ENCODE measurements around the gene OR52H1. TPM values are rescaled to one million over a fixed set of nuclear protein-coding genes. Genes with fewer than 3 reads are reported as not detected.

The OR52H1 gene
- total RNA-seq, 1 donor from 2014 or later = not detected

DNA sequence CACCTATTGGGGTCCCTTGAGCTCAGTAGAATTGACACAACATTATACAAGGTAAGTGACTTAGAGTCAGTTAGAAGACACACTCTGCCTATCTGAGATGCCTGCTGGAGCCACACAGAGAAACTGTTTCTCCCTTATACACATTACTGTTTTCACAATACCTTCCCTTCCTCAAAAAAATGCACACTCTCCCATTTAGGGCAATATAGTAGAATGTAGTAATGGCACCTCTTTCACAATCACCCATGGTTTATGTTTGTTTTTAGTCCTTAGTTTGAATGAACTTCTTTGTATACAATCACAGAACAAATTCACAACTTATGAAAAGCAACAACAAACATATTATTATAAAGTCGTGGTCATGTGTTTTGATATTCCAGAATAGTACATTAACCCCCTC lies 14.3 kb downstream of the OR52H1 start:
- no peak for DNase-seq (ENCODE audit: low read depth, low spot score)

DNA sequence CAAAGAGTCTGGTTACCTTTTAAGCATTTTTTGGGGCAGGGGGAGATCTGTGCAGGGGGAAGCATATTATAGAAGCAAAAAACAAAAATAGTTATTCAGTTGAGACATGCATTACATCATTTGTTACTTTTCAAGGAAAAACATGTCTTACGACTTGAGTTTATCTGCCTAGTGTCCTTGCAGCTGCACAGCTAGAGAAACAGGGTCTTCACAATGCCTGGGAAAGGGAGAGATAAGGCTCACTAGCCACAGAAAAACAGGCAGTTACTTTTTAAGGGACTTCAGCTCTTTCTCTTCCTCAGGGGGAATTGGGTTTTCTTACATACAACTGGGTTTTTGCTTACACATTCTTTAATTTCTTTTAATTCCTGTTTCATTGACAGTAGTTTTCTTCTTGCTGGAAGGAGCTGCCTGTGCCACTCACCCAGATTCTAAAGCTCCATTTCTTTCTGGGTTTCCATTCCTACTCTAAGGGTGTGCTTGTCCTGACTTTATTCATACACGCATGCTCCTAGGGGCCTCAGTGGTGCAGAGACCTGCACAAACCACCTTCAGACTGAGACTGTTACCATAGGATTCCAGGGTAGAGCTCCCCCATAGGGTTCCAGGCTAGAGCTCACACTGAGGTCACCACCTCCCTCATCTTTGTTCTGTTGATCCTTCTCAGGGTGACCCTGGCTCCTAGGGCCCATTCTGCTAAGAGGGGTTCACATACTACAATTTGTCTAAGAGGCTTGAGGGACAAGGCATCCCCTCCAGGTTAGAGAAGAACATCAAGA lies 17.1 kb downstream of the OR52H1 start:
- DNase-seq (ENCODE audit: low read depth, low spot score) = no peak

DNA sequence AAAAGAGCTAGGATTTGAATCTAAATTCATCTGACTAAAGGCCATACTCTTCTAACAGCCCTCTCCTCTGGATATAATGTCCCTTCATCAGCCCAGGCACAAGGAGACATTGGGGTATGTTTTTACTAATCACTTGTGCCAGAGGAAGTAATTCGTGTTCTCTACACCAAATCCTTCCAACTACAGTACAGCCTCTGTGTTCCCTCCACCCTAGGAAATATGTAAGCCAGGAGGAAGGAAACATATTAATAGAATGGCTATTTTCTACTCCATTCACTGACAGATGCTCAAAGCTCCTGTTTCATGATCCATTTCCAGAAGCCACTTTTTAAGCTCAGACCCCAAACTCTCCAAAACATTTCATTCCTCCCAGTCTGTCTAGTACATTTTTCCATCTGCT lies 19.8 kb downstream of the OR52H1 start:
- no peak for DNase-seq (ENCODE audit: low read depth, low spot score)

GRCh38 chr11:5527716-5528115 lies 20.6 kb downstream of the OR52H1 start:
- no peak for DNase-seq (ENCODE audit: low read depth, low spot score)

DNA sequence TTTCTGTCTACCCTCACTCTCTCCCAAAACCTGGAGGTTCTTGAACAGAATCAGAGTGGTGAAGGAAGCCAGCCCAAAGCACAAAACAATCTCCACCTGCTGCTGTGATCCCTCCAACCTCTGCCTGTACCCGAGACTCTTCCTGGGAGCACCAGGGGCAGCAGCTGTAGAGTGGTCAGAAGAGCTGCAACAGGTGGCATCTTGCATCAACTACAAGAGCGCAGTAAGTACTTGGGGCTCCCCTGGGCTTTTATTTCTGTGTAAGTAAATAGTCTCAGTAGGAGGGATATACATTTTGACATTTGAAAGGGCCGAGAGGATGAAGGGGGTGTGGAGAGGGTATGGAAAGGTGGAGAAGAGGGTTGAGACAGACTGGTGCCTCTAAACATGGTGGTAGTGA lies 23.6 kb downstream of the OR52H1 start:
- no peak for DNase-seq (ENCODE audit: low read depth, low spot score)

GRCh38 chr11:5522308-5522707 lies 26.0 kb downstream of the OR52H1 start:
- DNase-seq (ENCODE audit: low read depth, low spot score) = no peak

GRCh38 chr11:5521540-5521939 lies 26.8 kb downstream of the OR52H1 start:
- no peak for DNase-seq (ENCODE audit: low read depth, low spot score)

GRCh38 chr11:5516599-5516998 lies 31.7 kb downstream of the OR52H1 start, which contains the start of gene UBQLNL:
Gene UBQLNL (minus strand): TSS chr11:5516699. CDS start chr11:5516441, 258 bp downstream.
- no peak for DNase-seq (ENCODE audit: low read depth, low spot score)

DNA sequence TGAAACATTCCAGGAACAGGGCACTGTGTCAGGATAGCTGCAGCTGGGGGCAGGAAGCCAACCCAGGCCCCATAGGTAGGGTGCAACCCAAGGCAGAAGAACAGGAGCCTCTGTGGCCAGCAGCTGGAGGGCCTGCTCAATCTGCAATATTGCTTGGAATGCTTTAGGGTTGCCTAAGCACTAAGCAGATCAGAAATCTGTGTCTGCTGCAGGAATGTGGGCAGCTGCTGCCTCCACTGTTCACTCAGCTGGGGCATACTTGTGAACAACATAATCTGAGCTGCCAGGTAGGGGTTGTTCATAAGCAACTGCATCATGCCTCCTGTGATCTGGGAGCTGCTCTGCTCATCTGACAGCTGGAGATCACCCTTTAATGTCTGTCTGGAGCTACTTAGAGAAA lies 33.5 kb downstream of the OR52H1 start:
- DNase-seq (ENCODE audit: low read depth, low spot score) = no peak

DNA sequence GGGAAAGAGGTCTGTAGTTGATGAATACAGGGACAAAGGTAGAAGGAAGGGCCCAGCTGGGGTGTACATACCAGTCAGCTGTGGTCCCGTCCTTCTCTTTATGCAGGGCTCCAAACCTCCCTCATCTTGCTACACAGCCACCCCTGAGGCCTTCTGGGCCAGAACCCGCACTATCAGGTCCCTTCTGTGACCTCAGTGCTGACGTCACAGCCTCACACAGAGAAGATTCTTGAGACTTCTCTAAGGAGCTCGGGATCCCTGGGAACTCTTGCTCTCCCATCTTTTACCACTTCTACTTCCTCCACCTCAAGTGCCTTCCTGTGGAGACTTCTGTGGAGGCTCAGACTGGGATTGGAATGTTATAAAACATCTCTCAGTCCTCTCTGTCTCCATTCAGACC lies 38.5 kb downstream of the OR52H1 start, which contains the start of gene UBQLN3:
TSS of gene UBQLN3 (minus strand) at position 155 of the 400 bp plus-strand sequence. CDS start 399 bp downstream, outside the sequence.
- DNase-seq (ENCODE audit: low read depth, low spot score) = no peak

GRCh38 chr11:5508605-5509004 lies 39.7 kb downstream of the OR52H1 start:
- no peak for DNase-seq (ENCODE audit: low read depth, low spot score)

- DNase-seq (ENCODE audit: low read depth, low spot score) = no peak
Observed at GRCh38 chr11:5507933-5508305, 40.4 kb downstream of the OR52H1 start.

- DNase-seq (ENCODE audit: low read depth, low spot score) = no peak
Observed at GRCh38 chr11:5507177-5507932, 41.0 kb downstream of the OR52H1 start.

- no peak for DNase-seq (ENCODE audit: low read depth, low spot score)
Observed at GRCh38 chr11:5505363-5506048, 42.8 kb downstream of the OR52H1 start.

DNA sequence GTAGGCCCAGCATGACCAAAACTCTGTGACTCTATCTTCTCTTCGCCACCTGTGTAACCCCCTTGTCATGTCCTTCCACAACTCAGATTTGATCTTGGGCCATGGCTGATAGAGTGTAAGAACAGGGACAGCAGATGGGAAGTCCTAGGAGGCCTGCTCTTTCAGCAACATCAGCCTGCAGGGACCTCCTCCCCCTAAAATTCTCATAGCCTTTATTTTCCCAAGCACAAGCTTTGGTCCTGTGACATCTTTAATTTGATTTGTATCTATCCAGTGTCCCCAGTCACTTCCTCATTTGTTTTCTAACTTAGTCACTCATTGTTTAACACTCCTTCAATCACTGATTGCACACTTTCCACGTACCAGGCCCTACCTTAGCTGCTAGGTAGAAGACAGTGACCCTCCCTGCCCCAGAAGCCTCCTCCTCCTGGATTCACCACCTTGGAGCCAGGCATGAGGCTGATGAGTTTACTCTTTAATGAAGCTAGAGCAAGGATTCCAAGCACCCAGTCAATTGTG lies 43.9 kb downstream of the OR52H1 start:
- DNase-seq (ENCODE audit: low read depth, low spot score) = no peak

DNA sequence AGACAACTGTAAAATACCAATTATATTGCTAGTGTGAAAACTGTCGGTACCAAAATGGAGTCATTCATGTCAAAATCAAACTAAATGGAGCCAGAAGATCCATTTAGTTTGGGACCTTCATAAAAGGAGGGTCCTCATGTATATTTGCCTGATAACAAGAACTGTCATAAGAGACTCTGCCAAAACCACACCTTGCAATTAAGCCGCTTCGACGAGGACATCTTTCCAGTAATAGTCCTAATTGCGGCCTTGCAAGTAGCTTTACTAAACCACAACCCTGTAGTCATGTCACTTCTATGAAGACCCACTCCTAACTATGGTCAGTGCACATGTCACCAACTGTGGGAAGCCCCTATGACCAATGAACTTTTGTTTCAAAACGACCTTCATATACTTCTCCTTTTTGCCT lies 47.9 kb downstream of the OR52H1 start:
- DNase-seq (ENCODE audit: low read depth, low spot score) = no peak

GRCh38 chr11:5499671-5500070 lies 48.7 kb downstream of the OR52H1 start:
- DNase-seq (ENCODE audit: low read depth, low spot score) = no peak

Other genes starting within 250 kb of the OR52H1 start
- not detected in 2 replicates for gene OR51B4, start 246.6 kb downstream of the OR52H1 start, total RNA-seq
- gene OR51B2, start 224.2 kb downstream of the OR52H1 start, total RNA-seq = not detected in 2 replicates
- gene OR51B5, start 205.0 kb downstream of the OR52H1 start, total RNA-seq = not detected in 2 replicates
- not detected in 2 replicates for gene OR51B6, start 197.0 kb downstream of the OR52H1 start, total RNA-seq
- gene OR51M1, start 164.7 kb downstream of the OR52H1 start, total RNA-seq = not detected in 2 replicates
- not detected in 2 replicates for gene OR51Q1, start 126.4 kb downstream of the OR52H1 start, total RNA-seq
- not detected in 2 replicates for gene OR51I1, start 107.0 kb downstream of the OR52H1 start, total RNA-seq
- gene OR51I2, start 99.2 kb downstream of the OR52H1 start, total RNA-seq = not detected in 2 replicates
- not detected in 2 replicates for gene OR52D1, start 59.9 kb downstream of the OR52H1 start, total RNA-seq
- not detected in 2 replicates for gene UBQLN3, start 38.6 kb downstream of the OR52H1 start, total RNA-seq
- gene UBQLNL, start 31.8 kb downstream of the OR52H1 start, total RNA-seq = 0.04 TPM in 1 of 2 replicates, not detected in the other
- not detected in 2 replicates for gene OR52B6, start 32.3 kb upstream of the OR52H1 start, total RNA-seq
- gene TRIM6, start 48.1 kb upstream of the OR52H1 start, total RNA-seq = 2.0 TPM in 2 replicates
- gene TRIM34, start 76.5 kb upstream of the OR52H1 start, total RNA-seq = 11.3 and 12.9 TPM in 2 replicates
- gene TRIM5, start 136.5 kb upstream of the OR52H1 start, total RNA-seq = 56.6 and 77.9 TPM in 2 replicates
- gene TRIM22, start 141.2 kb upstream of the OR52H1 start, total RNA-seq = 116 and 129 TPM in 2 replicates
- not detected in 2 replicates for gene OR56B1, start 187.9 kb upstream of the OR52H1 start, total RNA-seq
- not detected in 2 replicates for gene OR52N4, start 205.7 kb upstream of the OR52H1 start, total RNA-seq
- gene OR52N5, start 234.8 kb upstream of the OR52H1 start, total RNA-seq = not detected in 2 replicates
- gene OR52N1, start 242.7 kb upstream of the OR52H1 start, total RNA-seq = not detected in 2 replicates

Measured in pulmonary artery endothelial cell (primary cell).